ENCODE results near the gene DYNC2H1. TPM values are rescaled to one million over a fixed set of nuclear protein-coding genes. Genes with fewer than 3 reads are reported as not detected.
"Not testable (repeated sequence)": the region's sequence is repeated elsewhere in the genome, so short reads cannot be mapped to it uniquely, and the experiment has no call there.

Gene DYNC2H1
- polyA plus RNA-seq, 1 experiment: 6.1 TPM

GRCh38 chr11:103368145-103368544 is 258.9 kb downstream of the DYNC2H1 start:
- TF ChIP-seq CTCF (IDR thresholded peaks at IDR 0.05; ENCODE audit: insufficient read depth, low read depth, low read length): no peak
- no peak overlapping the region for H3K4me3 ChIP-seq (ENCODE audit: low read depth, low read length)
- ChIA-PET CTCF (no interaction called here), POLR2A (no interaction called here)
- no peak for DNase-seq (ENCODE audit: low read depth)
- H3K36me3 ChIP-seq (ENCODE audit: control insufficient read depth, insufficient read depth, low read length): no peaks in the 10 kb centered on the region; the same call in 1 of the 2 replicates
- no peaks in the 10 kb centered on the region for H3K27me3 ChIP-seq (ENCODE audit: control insufficient read depth, insufficient read depth, low read length)

GRCh38 chr11:103370076-103370475 is 260.9 kb downstream of the DYNC2H1 start:
- CTCF ChIA-PET: interaction anchor here (1.8 kb wide), 1 partner anchor 239 kb away, joined by 4 read pairs; no protein-coding TSS in a partner anchor

GRCh38 chr11:103372906-103373305 is 263.7 kb downstream of the DYNC2H1 start:
- no peak for TF ChIP-seq CTCF (IDR thresholded peaks at IDR 0.05; ENCODE audit: insufficient read depth, low read depth, low read length)
- no peak for DNase-seq (ENCODE audit: low read depth)
- Histone ChIP-seq H3K36me3 (ENCODE audit: control insufficient read depth, insufficient read depth, low read length) (no peaks in the 10 kb centered on the region; the same call in 1 of the 2 replicates), H3K4me3 (ENCODE audit: low read depth, low read length) (no peak overlapping the region), H3K27me3 (ENCODE audit: control insufficient read depth, insufficient read depth, low read length) (no peaks in the 10 kb centered on the region)
- POLR2A ChIA-PET: no interaction called here
- CTCF ChIA-PET: interaction anchor here (0.7 to 1.1 kb wide), 2 partner anchors 10 to 184 kb away, joined by 3 to 4 read pairs; no protein-coding TSS in a partner anchor

More at GRCh38 chr11:103370076-103370475, 260.9 kb downstream of the DYNC2H1 start:
- Histone ChIP-seq H3K27me3 (ENCODE audit: control insufficient read depth, insufficient read depth, low read length) (no peaks in the 10 kb centered on the region), H3K4me3 (ENCODE audit: low read depth, low read length) (no peak overlapping the region), H3K36me3 (ENCODE audit: control insufficient read depth, insufficient read depth, low read length) (no peaks in the 10 kb centered on the region; the same call in 1 of the 2 replicates)
- POLR2A ChIA-PET: no interaction called here
- no peak for DNase-seq (ENCODE audit: low read depth)
- TF ChIP-seq CTCF (IDR thresholded peaks at IDR 0.05; ENCODE audit: insufficient read depth, low read depth, low read length): no peak

- H3K4me3 ChIP-seq (ENCODE audit: low read depth, low read length); CTCF ChIA-PET; H3K27me3 ChIP-seq (ENCODE audit: control insufficient read depth, insufficient read depth, low read length); POLR2A ChIA-PET; DNase-seq (ENCODE audit: low read depth); H3K36me3 ChIP-seq (ENCODE audit: control insufficient read depth, insufficient read depth, low read length): not testable (repeated sequence)
These were observed 265.0 kb downstream of the DYNC2H1 start for GRCh38 chr11:103374227-103374626.

- Histone ChIP-seq H3K36me3 (ENCODE audit: control insufficient read depth, insufficient read depth, low read length) (no peaks in the 10 kb centered on the region), H3K4me3 (ENCODE audit: low read depth, low read length) (no peak overlapping the region), H3K27me3 (ENCODE audit: control insufficient read depth, insufficient read depth, low read length) (no peaks in the 10 kb centered on the region)
- ChIA-PET CTCF (no interaction called here), POLR2A (no interaction called here)
- no peak for DNase-seq (ENCODE audit: low read depth)
- TF ChIP-seq CTCF (IDR thresholded peaks at IDR 0.05; ENCODE audit: insufficient read depth, low read depth, low read length): no peak
These were observed 269.7 kb downstream of the DYNC2H1 start for GRCh38 chr11:103378931-103379330.

GRCh38 chr11:103380031-103380430 is 270.8 kb downstream of the DYNC2H1 start:
- no peak for DNase-seq (ENCODE audit: low read depth)
- no peak for TF ChIP-seq CTCF (IDR thresholded peaks at IDR 0.05; ENCODE audit: insufficient read depth, low read depth, low read length)
- no peaks in the 10 kb centered on the region for H3K36me3 ChIP-seq (ENCODE audit: control insufficient read depth, insufficient read depth, low read length)
- H3K4me3 ChIP-seq (ENCODE audit: low read depth, low read length): no peak overlapping the region
- no peaks in the 10 kb centered on the region for H3K27me3 ChIP-seq (ENCODE audit: control insufficient read depth, insufficient read depth, low read length)
- CTCF ChIA-PET: no interaction called here
- POLR2A ChIA-PET: no interaction called here

Measured in BJ (cell line).